Measurements from ENCODE around the gene PKN2.
"Not testable (repeated sequence)": the region's sequence is repeated elsewhere in the genome, so short reads cannot be mapped to it uniquely, and the experiment has no call there.

Gene PKN2

GRCh38 chr1:88680471-88680870, 3.6 kb upstream of the PKN2 start:
- no peak for DNase-seq (ENCODE audit: low read depth)

DNA sequence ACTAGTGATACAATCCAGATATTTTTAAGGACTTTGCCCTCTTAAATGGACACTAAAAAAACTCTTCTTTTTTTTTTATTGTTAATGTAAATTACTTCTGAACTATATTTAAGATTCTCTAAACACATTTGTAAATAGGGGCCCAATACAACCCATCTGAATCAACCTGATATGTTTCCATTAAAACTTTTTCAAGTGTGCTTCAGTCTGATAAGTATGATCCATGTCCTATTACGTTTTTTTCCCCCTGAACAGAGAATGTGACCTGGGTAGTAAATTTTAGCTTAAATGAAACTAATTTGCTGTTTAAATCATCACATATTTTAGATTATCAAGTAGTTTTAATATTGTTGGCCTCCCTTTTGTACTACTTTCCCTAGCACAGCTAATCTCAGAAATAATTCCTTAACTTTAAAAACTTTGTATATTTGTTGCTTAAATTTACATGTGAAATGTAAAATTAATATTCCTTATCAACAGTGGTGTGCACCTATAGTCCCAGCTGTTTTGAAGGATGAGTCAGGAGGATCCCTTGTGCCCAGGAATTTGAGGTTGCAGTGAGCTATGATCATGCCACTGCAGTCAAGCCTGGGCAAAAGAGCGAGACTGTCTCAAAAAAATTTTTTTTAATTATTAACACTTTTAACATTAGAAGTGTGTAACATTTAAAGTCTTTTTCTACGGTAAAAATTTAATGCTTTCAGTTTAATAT, 3.0 kb upstream of the PKN2 start:
- DNase-seq (ENCODE audit: low read depth): no peak

GRCh38 chr1:88684482-88685258, 597 bp downstream of the PKN2 start:
- DNase-seq (ENCODE audit: low read depth): peak; percentile 37

- DNase-seq (ENCODE audit: low read depth): no peak
Measured at GRCh38 chr1:88685259-88685620, 1.2 kb downstream of the PKN2 start.

DNA sequence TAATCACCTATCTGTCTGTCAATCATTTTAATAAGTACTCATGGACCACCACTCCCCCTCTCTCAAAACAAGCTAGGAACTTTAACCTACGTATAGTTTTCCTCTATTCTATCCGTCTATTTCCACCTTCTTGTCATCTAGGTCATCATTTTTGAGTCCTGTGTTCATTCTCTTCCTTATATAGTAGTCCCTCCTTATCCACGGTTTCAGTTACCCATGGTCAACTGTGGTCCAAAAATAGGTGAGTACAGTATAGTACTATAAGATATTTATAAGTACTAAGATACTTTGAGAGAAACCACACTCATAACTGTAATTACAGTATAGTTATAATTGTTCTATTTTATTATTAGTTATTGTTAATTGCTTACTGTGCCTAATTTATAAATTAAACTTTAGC, 7.5 kb downstream of the PKN2 start:
- DNase-seq (ENCODE audit: low read depth): no peak

DNA sequence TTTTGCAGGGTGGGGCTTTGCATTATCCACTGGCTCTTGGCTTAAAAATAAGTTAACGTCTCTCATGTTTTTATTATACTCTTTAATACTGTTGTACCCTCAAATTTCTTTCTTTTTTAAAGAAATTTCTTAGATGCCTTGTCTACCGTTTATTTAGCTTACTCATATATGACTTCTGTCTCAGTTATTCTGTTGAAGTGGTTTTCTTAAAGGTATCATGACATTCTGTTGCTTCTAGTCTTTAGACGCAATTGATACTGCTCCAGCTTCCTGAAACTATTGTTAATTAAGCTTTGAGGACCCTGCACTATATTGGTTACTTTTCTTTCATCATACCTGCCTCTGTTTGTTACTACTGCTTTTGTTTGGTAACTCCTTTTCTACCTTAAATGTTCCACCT, 11.7 kb downstream of the PKN2 start:
- no peak for DNase-seq (ENCODE audit: low read depth)

GRCh38 chr1:88697503-88697902, 13.4 kb downstream of the PKN2 start:
- no peak for DNase-seq (ENCODE audit: low read depth)

DNA sequence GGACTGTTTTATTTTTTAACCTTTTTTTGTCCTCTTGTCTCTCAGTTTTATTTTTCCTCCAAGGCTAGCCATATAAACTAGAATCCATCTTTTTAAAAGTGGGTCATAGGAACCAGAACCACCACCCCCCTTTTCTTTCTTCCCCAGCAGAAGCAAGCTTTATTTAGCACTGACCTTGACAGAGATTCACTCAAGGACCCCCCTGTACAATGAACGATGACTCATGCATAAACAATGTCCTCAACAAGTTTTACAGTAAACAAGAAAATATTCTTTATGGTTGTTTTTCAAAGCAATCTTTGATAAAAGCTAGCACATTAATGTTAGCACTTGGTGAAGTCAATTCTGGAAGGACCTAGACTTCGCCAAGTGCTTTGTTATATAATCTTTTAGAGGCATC, 14.1 kb downstream of the PKN2 start:
- no peak for DNase-seq (ENCODE audit: low read depth)

GRCh38 chr1:88698764-88699163, 14.7 kb downstream of the PKN2 start:
- DNase-seq (ENCODE audit: low read depth): no peak

- no peak for DNase-seq (ENCODE audit: low read depth)
Measured at GRCh38 chr1:88700425-88701013, 16.4 kb downstream of the PKN2 start.

DNA sequence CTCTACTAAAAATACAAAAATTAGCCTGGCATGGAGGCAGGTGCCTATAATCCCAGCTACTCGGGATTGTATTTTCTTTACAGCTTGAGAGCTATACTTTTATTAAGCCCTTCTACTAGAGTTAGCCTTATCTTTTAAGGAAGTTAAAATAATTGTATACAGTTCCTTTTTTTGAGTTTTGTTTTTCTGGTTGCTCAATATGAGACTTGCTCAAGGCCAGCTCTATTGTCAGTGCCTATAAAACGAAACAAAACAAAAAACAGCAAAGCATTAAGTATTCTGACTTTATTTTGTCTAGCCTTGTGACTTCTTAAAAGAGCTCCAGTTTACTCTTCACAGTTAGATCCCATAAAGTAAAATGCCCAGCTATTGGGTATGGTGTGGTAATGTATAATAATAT, 17.2 kb downstream of the PKN2 start:
- DNase-seq (ENCODE audit: low read depth): no peak

DNA sequence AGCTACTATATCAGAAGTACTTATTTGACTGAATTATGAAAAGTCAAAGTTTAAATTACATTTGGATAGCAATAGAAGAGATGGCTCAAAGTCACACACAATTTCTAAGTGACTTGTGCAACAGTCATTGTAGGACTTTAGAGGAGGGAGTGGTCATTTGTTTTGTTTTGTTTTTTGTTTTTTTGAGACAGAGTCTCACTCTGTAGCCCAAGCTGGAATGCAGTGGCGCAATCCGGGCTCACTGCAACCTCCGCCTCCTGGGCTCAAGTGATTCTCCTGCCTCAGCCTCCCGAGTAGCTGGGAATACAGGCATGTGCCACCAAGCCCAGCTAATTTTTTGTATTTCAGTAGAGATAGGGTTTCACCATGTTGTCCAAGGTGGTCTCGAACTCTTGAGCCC, 17.7 kb downstream of the PKN2 start:
- DNase-seq (ENCODE audit: low read depth): not testable (repeated sequence)

DNA sequence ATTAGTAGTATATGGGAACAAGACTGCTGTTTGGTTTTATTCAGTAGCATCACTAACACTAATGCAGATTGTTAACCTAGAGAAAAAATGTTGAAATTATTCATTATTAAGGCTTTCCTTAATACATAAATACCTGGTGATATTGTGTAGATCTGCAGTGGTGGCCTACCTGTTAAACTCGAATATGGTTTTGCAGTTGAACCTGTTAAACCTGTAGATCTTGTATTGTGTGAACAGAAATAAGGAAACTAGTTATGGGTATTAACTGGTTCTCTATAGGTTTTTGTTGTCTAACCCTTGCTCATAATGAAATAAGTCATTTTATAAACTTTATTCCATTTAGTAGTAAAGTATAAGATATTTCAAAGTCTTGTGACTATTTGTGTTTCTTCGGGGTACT, 23.9 kb downstream of the PKN2 start:
- no peak for DNase-seq (ENCODE audit: low read depth)

- not testable (repeated sequence) for DNase-seq (ENCODE audit: low read depth)
Measured at GRCh38 chr1:88712907-88713306, 28.8 kb downstream of the PKN2 start.

DNA sequence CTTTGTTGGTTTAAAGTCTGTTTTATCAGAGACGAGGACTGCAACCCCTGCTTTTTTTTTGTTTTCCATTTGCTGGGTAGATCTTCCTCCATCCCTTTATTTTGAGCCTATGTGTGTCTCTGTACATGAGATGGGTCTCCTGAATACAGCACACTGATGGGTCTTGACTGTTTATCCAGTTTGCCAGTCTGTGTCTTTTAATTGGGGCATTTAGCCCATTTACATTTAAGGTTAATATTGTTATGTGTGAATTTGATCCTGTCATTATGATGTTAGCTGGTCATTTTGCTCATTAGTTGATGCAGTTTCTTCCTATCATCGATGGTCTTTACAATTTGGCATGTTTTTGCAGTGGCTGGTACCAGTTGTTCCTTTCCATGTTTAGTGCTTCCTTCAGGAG, 32.5 kb downstream of the PKN2 start:
- not testable (repeated sequence) for DNase-seq (ENCODE audit: low read depth)

DNA sequence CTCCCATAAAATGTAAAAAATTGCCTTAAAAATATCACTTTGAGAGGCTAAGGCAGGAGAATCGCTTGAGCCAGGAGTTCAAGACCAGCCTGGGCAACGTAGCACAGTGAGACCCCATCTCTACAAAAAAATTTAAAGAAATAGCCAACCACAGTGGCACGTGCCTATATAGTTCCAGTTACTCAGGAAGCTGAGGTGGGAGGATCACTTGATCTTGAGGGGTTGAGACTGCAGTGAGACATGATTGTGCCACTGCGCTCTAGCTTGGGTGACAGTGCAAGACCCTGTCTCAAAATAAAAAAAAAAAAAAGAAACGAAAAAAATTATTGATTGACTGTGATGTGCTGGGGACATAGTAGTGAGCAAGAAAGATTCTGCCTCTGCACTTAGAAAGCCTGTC, 38.4 kb downstream of the PKN2 start:
- DNase-seq (ENCODE audit: low read depth): no peak

DNA sequence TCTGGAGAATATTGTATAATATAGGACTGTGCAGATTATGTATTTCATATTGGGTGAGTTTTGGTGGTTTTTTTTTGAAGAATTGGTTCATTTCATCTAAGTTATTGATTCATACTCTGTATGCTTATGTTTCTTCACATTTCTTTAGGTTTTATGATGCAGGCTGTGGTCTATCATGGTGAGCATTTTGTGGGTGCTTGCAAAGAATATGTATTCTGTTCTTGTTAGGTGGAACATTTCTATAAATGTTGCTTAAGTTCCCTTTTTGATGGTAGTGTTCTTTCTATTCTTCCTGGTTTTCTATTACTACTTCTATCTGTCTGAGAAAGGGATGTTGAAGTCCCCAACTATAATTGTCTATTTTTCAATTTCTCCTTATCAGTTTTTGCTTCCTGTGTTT, 42.6 kb downstream of the PKN2 start:
- DNase-seq (ENCODE audit: low read depth): no peak

- no peak for DNase-seq (ENCODE audit: low read depth)
Measured at GRCh38 chr1:88727205-88727604, 43.1 kb downstream of the PKN2 start.

DNA sequence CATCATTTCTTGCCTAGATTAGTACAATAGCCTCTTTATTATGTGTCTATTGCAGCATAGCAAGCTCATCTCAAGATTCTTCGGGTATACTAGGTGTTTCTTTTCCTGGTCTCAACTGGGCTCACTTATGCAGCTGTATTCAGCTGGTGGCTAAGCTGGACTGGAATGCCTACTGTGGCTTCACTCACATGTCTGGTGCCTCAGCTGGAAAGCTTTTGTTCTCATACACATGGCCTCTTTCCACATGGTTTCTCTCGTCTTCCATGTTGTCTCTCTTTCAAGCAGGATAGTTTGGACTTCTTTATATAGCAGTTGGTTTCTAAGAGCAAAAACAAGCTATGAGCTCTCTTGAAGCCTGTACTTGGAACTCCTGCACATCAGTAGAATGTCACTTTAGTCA, 45.2 kb downstream of the PKN2 start:
- DNase-seq (ENCODE audit: low read depth): no peak

DNA sequence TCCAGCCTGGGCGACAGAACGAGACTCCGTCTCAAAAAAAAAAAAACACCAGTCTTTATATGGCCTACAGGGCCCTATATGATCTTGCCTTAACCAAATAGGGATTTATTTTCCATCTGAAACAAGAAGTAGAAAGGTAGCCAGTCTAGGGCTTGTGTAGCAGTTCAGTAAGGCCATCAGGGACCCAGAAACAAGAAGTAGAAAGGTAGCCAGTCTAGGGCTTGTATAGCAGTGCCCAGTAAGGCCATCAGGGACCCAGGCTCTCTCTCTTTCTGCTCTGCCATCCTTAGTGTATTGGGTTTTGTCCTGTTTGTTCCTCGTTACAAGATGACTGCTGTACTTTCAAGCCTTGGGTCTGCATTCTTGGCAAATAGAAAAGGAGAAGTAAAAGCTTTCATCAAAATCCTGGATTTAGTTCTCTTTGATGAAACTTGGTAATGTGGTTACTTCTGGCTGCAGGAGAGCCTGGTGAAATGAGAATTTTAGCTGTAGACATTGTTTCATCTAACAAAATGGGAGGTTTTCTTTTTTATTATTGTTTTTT, 46.1 kb downstream of the PKN2 start:
- no peak for DNase-seq (ENCODE audit: low read depth)

- no peak for DNase-seq (ENCODE audit: low read depth)
Measured at GRCh38 chr1:88730995-88731394, 46.9 kb downstream of the PKN2 start.

- no peak for DNase-seq (ENCODE audit: low read depth)
Measured at GRCh38 chr1:88731475-88732269, 47.6 kb downstream of the PKN2 start.
